PFSK-1 (cell line): ENCODE measurements around the gene UBL4A.

Experiments
- POLR2AphosphoS5 ChIP-seq: IDR thresholded peaks from 2 replicates; pipeline ENCODE4 v1.6.1; 2012; ENCODE audit warnings: low read depth, mild to moderate bottlenecking, control low read depth, low read length, moderate library complexity
- REST ChIP-seq, 2 experiments: IDR thresholded peaks; 2 replicates each; pipeline versions ENCODE4 v1.6.1 to v1.8.0; 2011 to 2012; ENCODE audit warnings: low read depth in 2 of 2, low read length in 2 of 2, control low read depth in 1 of 2, inconsistent platforms in 1 of 2, mild to moderate bottlenecking in 1 of 2, moderate library complexity in 1 of 2; ENCODE audit not compliant: insufficient read depth in 1 of 2
- SIN3A ChIP-seq: IDR thresholded peaks from 2 replicates; pipeline ENCODE4 v1.6.1; 2012; ENCODE audit warnings: mild to moderate bottlenecking, low read length, moderate library complexity, borderline replicate concordance; ENCODE audit not compliant: insufficient read depth
- TAF1 ChIP-seq: IDR thresholded peaks from 2 replicates; pipeline ENCODE4 v1.6.1; 2012; ENCODE audit warnings: low read length, control low read depth, borderline replicate concordance; ENCODE audit not compliant: insufficient read depth

- TF ChIP-seq POLR2AphosphoS5, result no peak
- no peak for TF ChIP-seq REST (IDR thresholded peaks at IDR 0.05; ENCODE audit: insufficient read depth in 1 of 2, low read depth in 2 of 2, low read length in 2 of 2)
- no peak for TF ChIP-seq TAF1
- no peak for TF ChIP-seq SIN3A
Observed at GRCh38 chrX:154534526-154535322, 48.3 kb upstream of the UBL4A start.
